AG09319 (cell line): Measurements from ENCODE around the gene ZNF341.

Source experiments
- DNase-seq: peaks from one replicate; pipeline ENCODE4 v3.0.0-alpha.2; 2010; ENCODE audit warnings: low read depth; ENCODE audit errors: extremely low read depth
- CTCF ChIP-seq: IDR thresholded peaks from 2 replicates; pipeline ENCODE4 v1.5.1; 2011; ENCODE audit warnings: low read depth, mild to moderate bottlenecking, inconsistent platforms, low read length, moderate library complexity

ZNF341 gene

GRCh38 chr20:33787253-33787891 is 55.6 kb downstream of the ZNF341 start:
- DNase-seq = no peak

GRCh38 chr20:33788351-33789049 is 56.7 kb downstream of the ZNF341 start:
- no peak for TF ChIP-seq CTCF
- no peak for DNase-seq

More at GRCh38 chr20:33787253-33787891, 55.6 kb downstream of the ZNF341 start:
- TF ChIP-seq CTCF = no peak

- TF ChIP-seq CTCF = no peak
- peak; percentile 56 for DNase-seq
Observed at GRCh38 chr20:33789109-33789857, 57.5 kb downstream of the ZNF341 start.

- no peak for DNase-seq
- no peak for TF ChIP-seq CTCF
Observed at GRCh38 chr20:33789858-33790182, 58.0 kb downstream of the ZNF341 start.

- no peak for TF ChIP-seq CTCF
- no peak for DNase-seq
Observed at GRCh38 chr20:33790566-33790965, 58.8 kb downstream of the ZNF341 start.

GRCh38 chr20:33791021-33791420 is 59.2 kb downstream of the ZNF341 start:
- TF ChIP-seq CTCF = no peak
- no peak for DNase-seq

DNA sequence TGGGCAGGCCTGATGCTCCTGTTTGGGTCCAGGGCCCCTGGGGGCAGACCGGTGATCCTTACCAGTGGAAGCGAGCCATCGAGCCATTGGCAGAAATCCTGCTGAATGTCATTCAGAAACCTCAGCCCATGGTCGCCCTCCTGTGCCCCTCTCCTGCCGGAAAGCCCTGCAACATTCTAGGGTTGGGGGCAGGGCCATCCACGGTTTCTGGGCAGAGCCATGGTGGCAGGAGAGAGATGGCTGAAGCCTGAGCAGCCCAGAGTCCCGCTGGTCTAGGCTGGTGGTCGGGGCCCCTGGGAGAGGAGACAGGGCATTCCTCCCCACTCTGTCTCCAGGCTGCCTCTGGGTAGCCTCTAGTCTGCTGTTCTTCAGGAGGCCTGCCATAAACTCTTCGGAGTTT is 59.7 kb downstream of the ZNF341 start:
- no peak for TF ChIP-seq CTCF
- no peak for DNase-seq
